ENCODE measurements around the gene SMG9.

GRCh38 chr19:43797556-43797955, 42.8 kb upstream of the SMG9 start:
- TF ChIP-seq, protein P1, sequence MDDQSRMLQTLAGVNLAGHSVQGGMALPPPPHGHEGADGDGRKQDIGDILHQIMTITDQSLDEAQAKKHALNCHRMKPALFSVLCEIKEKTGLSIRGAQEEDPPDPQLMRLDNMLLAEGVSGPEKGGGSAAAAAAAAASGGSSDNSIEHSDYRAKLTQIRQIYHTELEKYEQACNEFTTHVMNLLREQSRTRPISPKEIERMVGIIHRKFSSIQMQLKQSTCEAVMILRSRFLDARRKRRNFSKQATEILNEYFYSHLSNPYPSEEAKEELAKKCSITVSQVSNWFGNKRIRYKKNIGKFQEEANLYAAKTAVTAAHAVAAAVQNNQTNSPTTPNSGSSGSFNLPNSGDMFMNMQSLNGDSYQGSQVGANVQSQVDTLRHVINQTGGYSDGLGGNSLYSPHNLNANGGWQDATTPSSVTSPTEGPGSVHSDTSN (IDR thresholded peaks at IDR 0.05), result no peak
- TF ChIP-seq, protein P2, sequence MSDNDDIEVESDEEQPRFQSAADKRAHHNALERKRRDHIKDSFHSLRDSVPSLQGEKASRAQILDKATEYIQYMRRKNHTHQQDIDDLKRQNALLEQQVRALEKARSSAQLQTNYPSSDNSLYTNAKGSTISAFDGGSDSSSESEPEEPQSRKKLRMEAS (IDR thresholded peaks at IDR 0.05; ENCODE audit: low read depth), result no peak
- TF ChIP-seq TEAD4 (IDR thresholded peaks at IDR 0.05; ENCODE audit: borderline replicate concordance, insufficient read depth) (no peak), SIN3A (IDR thresholded peaks at IDR 0.05; ENCODE audit: borderline replicate concordance, low read depth, low read length) (no peak)

All from SK-N-SH (cell line).